CD14-positive monocyte (primary cell): ENCODE measurements around the gene YOD1. TPM values are rescaled to one million over a fixed set of nuclear protein-coding genes. Genes with fewer than 3 reads are reported as not detected.

Experiments
- DNase-seq, 3 donors: peaks; one replicate each; pipeline ENCODE4 v3.0.0-alpha.2; 2011 to 2022
- H2AFZ ChIP-seq: 2 replicates; pipeline ENCODE4 v1.6.0; 2012; ENCODE audit warnings: mild to moderate bottlenecking, low read depth, low read length, inconsistent platforms; ENCODE audit not compliant: insufficient read depth, poor library complexity, severe bottlenecking
- H3K27ac ChIP-seq, 2 donors: 1 replicate in 1 of 2; 2 replicates in 1 of 2; pipeline ENCODE4 v1.5.1; 2012 to 2013; ENCODE audit warnings: low read length in 2 of 2, control low read depth in 1 of 2, inconsistent platforms in 1 of 2, low read depth in 1 of 2, mild to moderate bottlenecking in 1 of 2
- H3K27me3 ChIP-seq, 2 donors: one replicate each; pipeline versions ENCODE4 v1.6.0 to v1.6.1; 2011 to 2013; ENCODE audit warnings: low read length in 2 of 2; ENCODE audit not compliant: control insufficient read depth in 2 of 2, insufficient read depth in 2 of 2
- H3K36me3 ChIP-seq, 2 donors: replicated peaks in 1 of 2; 1 replicate in 1 of 2; 2 replicates in 1 of 2; pipeline versions ENCODE4 v1.5.1 to v1.6.1; 2012 to 2013; ENCODE audit warnings: low read length in 2 of 2, control low read depth in 1 of 2, inconsistent platforms in 1 of 2, mild to moderate bottlenecking in 1 of 2; ENCODE audit not compliant: insufficient read depth in 2 of 2, control insufficient read depth in 1 of 2
- H3K4me1 ChIP-seq, 2 donors: 1 replicate in 1 of 2; 2 replicates in 1 of 2; pipeline versions ENCODE4 v1.5.1 to v1.6.1; 2012 to 2013; ENCODE audit warnings: low read length in 2 of 2, control low read depth in 1 of 2, inconsistent platforms in 1 of 2, mild to moderate bottlenecking in 1 of 2, moderate library complexity in 1 of 2; ENCODE audit not compliant: insufficient read depth in 2 of 2, control insufficient read depth in 1 of 2
- H3K4me2 ChIP-seq: replicated peaks from 2 replicates; pipeline ENCODE3; 2012; ENCODE audit warnings: low read length, moderate library complexity, mild to moderate bottlenecking; ENCODE audit not compliant: poor library complexity, severe bottlenecking; ENCODE audit errors: extremely low read depth
- H3K4me3 ChIP-seq, 3 experiments: fragments of 200-600 bp in 1 of 3; sonication (generic) in 1 of 3; replicated peaks in 1 of 3; 1 replicate in 2 of 3; 2 replicates in 1 of 3; pipeline ENCODE4 v1.5.1; 2011 to 2013; ENCODE audit warnings: low read length in 3 of 3, mild to moderate bottlenecking in 3 of 3, control low read depth in 2 of 3, low read depth in 2 of 3, inconsistent platforms in 1 of 3, moderate library complexity in 1 of 3
- H3K79me2 ChIP-seq: 2 replicates; pipeline ENCODE4 v1.6.0; 2012; ENCODE audit warnings: mild to moderate bottlenecking, control low read depth, inconsistent platforms, low read length, moderate library complexity; ENCODE audit not compliant: insufficient read depth
- H3K9ac ChIP-seq: 2 replicates; pipeline ENCODE4 v1.6.0; 2017; ENCODE audit warnings: low read length, mild to moderate bottlenecking; ENCODE audit not compliant: insufficient read depth, poor library complexity, severe bottlenecking
- H3K9me3 ChIP-seq, 2 donors: replicated peaks in 1 of 2; 1 replicate in 1 of 2; 2 replicates in 1 of 2; pipeline versions ENCODE4 v1.5.1 to v1.6.1; 2012 to 2013; ENCODE audit warnings: low read length in 2 of 2, control low read depth in 1 of 2; ENCODE audit not compliant: control insufficient read depth in 1 of 2, insufficient read depth in 1 of 2
- H4K20me1 ChIP-seq: 2 replicates; pipeline ENCODE4 v1.6.0; 2012; ENCODE audit warnings: mild to moderate bottlenecking, low read length, control low read depth, moderate library complexity; ENCODE audit not compliant: insufficient read depth
- H3K27ac Mint-ChIP-seq, 7 donors: one replicate each; pipeline ENCODE4 v1.8.0; 2020; ENCODE audit warnings: mild to moderate bottlenecking in 7 of 7, mixed read lengths in 7 of 7, moderate library complexity in 6 of 7, inconsistent platforms in 2 of 7
- H3K27me3 Mint-ChIP-seq, 3 donors: one replicate each; pipeline ENCODE4 v1.8.0; 2021 to 2022; ENCODE audit warnings: low read depth in 3 of 3, mild to moderate bottlenecking in 3 of 3, mixed read lengths in 3 of 3, moderate library complexity in 3 of 3, inconsistent platforms in 1 of 3
- H3K36me3 Mint-ChIP-seq, 2 donors: one replicate each; pipeline ENCODE4 v1.8.0; 2020; ENCODE audit warnings: mixed read lengths in 2 of 2, inconsistent platforms in 1 of 2, mild to moderate bottlenecking in 1 of 2
- H3K4me1 Mint-ChIP-seq: one replicate; pipeline ENCODE4 v1.8.0; 2020; ENCODE audit warnings: mild to moderate bottlenecking, mixed read lengths
- H3K4me3 Mint-ChIP-seq, 2 donors: one replicate each; pipeline ENCODE4 v1.8.0; 2020; ENCODE audit warnings: mild to moderate bottlenecking in 2 of 2, mixed read lengths in 2 of 2, moderate library complexity in 1 of 2
- H3K9me3 Mint-ChIP-seq, 7 donors: one replicate each; pipeline ENCODE4 v1.8.0; 2020 to 2022; ENCODE audit warnings: mixed read lengths in 7 of 7, mild to moderate bottlenecking in 6 of 7, moderate library complexity in 6 of 7, inconsistent platforms in 2 of 7
- WGBS: methylation state at CpG from one replicate; pipeline ENCODE4 v1.1.5; 2013; ENCODE audit warnings: missing lambda C conversion rate; ENCODE audit not compliant: insufficient coverage; 5-methylcytosine and 5-hydroxymethylcytosine counted together
- intact Hi-C, 2 donors: fragments of 100-400 bp; cut with micrococcal nuclease; formaldehyde crosslinking; loops; one replicate each; pipeline versions ENCODE4 v1.15.0 to v1.15.1; 2023
- polyA plus RNA-seq, 3 donors: library from polyadenylated mRNA; depleted of rRNA in 1 of 3; unstranded in 2 of 3; stranded (reverse) in 1 of 3; fragments of 300-500 nt in 2 of 3; fragments of >200 nt in 1 of 3; fragmentation: Illumina TruSeq in 2 of 3; gene quantifications; 1 replicate in 2 of 3; 2 replicates in 1 of 3; pipeline ENCODE4 v1.2.3, GENCODE V29; 2012 to 2021
- TF ChIP-seq, protein P1 (sequence below): fragments of 200-600 bp; IDR thresholded peaks from one replicate; pipeline ENCODE4 v1.8.0; 2022; ENCODE audit warnings: antibody characterized with exemption, mild to moderate bottlenecking

Gene YOD1
- polyA plus RNA-seq, 3 donors: 1.6 to 8.2 (median 1.7) TPM

DNA sequence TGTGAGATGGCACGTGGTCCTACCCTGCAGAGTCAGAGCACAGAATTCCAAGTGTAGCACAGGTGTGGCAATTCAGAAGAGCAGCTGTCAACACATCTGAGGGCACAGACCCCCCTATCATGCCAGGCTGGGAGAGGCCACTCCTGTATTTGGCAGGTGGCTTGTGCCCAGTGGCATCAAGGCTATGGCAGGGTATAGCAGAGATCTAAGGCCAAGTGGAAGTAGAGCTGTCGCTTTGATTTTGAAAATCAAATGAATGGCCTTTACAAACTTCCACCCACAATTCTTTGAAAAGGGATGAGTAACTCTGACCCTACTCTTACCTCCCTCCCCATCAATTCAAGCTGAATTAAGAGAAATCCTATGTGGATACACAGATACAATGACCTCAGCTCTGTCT, 31.8 kb downstream of the YOD1 start:
- Histone ChIP-seq H3K36me3 (no peaks in the 10 kb centered on the region), H3K4me1 (peaks cover 10 to 13% of the 10 kb centered on the region in 2 donors), H4K20me1 (no peaks in the 10 kb centered on the region), H3K4me2 (no peak overlapping the region), H3K27ac (no peak overlapping the region), H3K27me3 (no peaks in the 10 kb centered on the region), H2AFZ (no peak overlapping the region), H3K4me3 (no peak overlapping the region), H3K9me3 (no peaks in the 10 kb centered on the region), H3K79me2 (no peaks in the 10 kb centered on the region), H3K9ac (no peak overlapping the region)
- no peak overlapping the region for H3K27ac Mint-ChIP-seq
- H3K4me3 Mint-ChIP-seq: no peak overlapping the region
- H3K4me1 Mint-ChIP-seq: peaks cover 34% of the 10 kb centered on the region
- WGBS: 100% methylated on average over 1 of the region's 2 CpGs
- H3K9me3 Mint-ChIP-seq: peaks cover 0 to 2% (median 0%) of the 10 kb centered on the region in 7 donors
- peaks cover 0 to 2% of the 10 kb centered on the region in 2 donors for H3K36me3 Mint-ChIP-seq
- H3K27me3 Mint-ChIP-seq: no peaks in the 10 kb centered on the region
- TF ChIP-seq, protein P1, sequence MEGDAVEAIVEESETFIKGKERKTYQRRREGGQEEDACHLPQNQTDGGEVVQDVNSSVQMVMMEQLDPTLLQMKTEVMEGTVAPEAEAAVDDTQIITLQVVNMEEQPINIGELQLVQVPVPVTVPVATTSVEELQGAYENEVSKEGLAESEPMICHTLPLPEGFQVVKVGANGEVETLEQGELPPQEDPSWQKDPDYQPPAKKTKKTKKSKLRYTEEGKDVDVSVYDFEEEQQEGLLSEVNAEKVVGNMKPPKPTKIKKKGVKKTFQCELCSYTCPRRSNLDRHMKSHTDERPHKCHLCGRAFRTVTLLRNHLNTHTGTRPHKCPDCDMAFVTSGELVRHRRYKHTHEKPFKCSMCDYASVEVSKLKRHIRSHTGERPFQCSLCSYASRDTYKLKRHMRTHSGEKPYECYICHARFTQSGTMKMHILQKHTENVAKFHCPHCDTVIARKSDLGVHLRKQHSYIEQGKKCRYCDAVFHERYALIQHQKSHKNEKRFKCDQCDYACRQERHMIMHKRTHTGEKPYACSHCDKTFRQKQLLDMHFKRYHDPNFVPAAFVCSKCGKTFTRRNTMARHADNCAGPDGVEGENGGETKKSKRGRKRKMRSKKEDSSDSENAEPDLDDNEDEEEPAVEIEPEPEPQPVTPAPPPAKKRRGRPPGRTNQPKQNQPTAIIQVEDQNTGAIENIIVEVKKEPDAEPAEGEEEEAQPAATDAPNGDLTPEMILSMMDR: no peak
- DNase-seq: no peak
- intact Hi-C loops: no loop called here

DNA sequence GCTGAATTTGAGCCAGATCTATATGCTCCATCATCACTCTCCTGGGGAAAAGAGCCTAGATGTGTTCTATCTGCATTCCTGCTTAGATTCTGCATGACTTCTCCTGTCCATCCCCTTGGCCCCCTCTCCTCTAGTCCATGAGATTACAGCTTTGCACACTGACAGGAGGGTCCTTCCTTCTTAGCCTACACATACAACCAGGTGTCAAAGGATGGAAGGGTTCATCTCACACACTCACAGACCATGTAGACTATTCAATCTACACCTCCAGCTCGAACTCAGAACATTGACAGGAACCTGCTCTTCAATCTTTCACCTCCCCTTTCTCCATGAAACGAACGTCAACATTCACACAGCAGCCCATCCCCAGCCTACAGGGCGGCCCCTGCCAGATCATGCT, 32.3 kb downstream of the YOD1 start:
- no peaks in the 10 kb centered on the region for H3K27me3 Mint-ChIP-seq
- no peaks in the 10 kb centered on the region for H3K79me2 ChIP-seq
- no peak for DNase-seq
- no peaks in the 10 kb centered on the region for H4K20me1 ChIP-seq
- peaks cover 31% of the 10 kb centered on the region for H3K4me1 Mint-ChIP-seq
- intact Hi-C loops: no loop called here
- H3K9me3 ChIP-seq: no peaks in the 10 kb centered on the region
- 97% methylated on average over 3 of the region's 4 CpGs for WGBS
- no peaks in the 10 kb centered on the region for H3K27me3 ChIP-seq
- peaks cover 0 to 2% (median 0%) of the 10 kb centered on the region in 7 donors for H3K9me3 Mint-ChIP-seq
- H3K4me2 ChIP-seq: no peak overlapping the region
- no peak overlapping the region for H3K9ac ChIP-seq
- H3K27ac ChIP-seq: no peak overlapping the region
- H3K4me3 Mint-ChIP-seq: no peak overlapping the region
- H3K36me3 ChIP-seq: no peaks in the 10 kb centered on the region
- no peak overlapping the region for H2AFZ ChIP-seq
- H3K4me3 ChIP-seq: no peak overlapping the region
- H3K4me1 ChIP-seq: peaks cover 6 to 9% of the 10 kb centered on the region in 2 donors
- TF ChIP-seq, protein P1: no peak
- H3K36me3 Mint-ChIP-seq: peaks cover 0 to 2% of the 10 kb centered on the region in 2 donors
- H3K27ac Mint-ChIP-seq: no peak overlapping the region
